Ishikawa (cell line): ENCODE data around the gene FBLN1.

Experiments
- CEBPB ChIP-seq: IDR thresholded peaks from 2 replicates; pipeline ENCODE4 v1.6.1; 2012
- EGR1 ChIP-seq: IDR thresholded peaks from 2 replicates; pipeline ENCODE4 v1.6.1; 2012
- EP300 ChIP-seq: IDR thresholded peaks from 2 replicates; pipeline ENCODE4 v1.6.1; 2012; ENCODE audit warnings: borderline replicate concordance
- FOXM1 ChIP-seq: IDR thresholded peaks from 2 replicates; pipeline ENCODE4 v1.6.1; 2012; ENCODE audit warnings: low read depth, borderline replicate concordance
- RAD21 ChIP-seq: IDR thresholded peaks from 2 replicates; pipeline ENCODE4 v1.6.1; 2012; ENCODE audit warnings: low read depth
- TAF1 ChIP-seq: IDR thresholded peaks from 2 replicates; pipeline ENCODE4 v1.6.1; 2012; ENCODE audit warnings: low read depth, mild to moderate bottlenecking
- TCF12 ChIP-seq: IDR thresholded peaks from 2 replicates; pipeline ENCODE4 v1.6.1; 2012; ENCODE audit warnings: low read depth
- YY1 ChIP-seq: IDR thresholded peaks from 2 replicates; pipeline ENCODE4 v1.6.1; 2012; ENCODE audit warnings: low read depth
- TF ChIP-seq, protein P1 (sequence below): IDR thresholded peaks from 2 replicates; pipeline ENCODE4 v1.6.1; 2012; ENCODE audit warnings: low read depth, mild to moderate bottlenecking
- TF ChIP-seq, protein P2 (sequence below): IDR thresholded peaks from 2 replicates; pipeline ENCODE4 v1.6.1; 2012
- TF ChIP-seq, protein P3 (sequence below): IDR thresholded peaks from 2 replicates; pipeline ENCODE4 v1.6.1; 2012

DNA sequence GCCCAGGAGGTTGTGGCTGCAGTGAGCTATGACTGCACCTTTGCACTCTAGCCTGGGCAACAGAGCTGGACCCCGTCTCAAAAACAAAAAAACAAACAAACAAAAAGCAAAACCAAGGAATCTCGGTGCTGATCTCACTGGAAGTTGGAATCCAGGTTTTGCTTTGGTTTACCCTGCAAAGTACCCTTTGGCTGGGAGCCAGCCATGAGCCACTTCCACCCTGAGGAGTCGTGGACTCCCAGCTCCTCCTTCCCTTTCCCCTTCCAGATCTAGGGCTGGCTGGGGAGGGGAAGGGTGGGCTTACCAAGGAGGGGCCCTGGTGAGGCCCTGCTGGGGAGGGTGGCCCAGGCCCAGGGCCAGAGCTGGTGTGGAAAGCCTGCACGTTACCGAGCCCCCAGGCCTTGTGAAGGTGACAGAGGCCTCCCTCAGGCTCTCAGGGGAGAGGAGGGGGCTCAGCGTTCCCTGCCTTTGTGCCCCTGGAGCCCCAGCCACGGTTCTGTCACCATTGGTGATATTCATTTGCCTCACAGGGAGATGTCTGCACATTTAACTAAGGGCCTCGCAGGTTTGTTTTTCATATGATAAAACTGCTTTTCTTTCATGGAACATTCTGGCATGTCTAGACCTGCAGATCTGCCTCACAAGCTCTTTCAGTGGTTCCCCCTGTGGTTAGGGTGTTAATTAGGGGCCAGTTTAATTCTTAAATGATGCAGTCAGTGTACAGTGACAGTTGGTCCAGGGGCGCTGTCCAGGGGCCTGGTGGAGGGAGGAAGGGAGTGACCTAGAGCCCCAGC, 29.0 kb downstream of the FBLN1 start:
- TF ChIP-seq EP300 (no peak), TCF12 (no peak), RAD21 (no peak), TAF1 (no peak), EGR1 (no peak), CEBPB (no peak), YY1 (no peak), FOXM1 (no peak)
- TF ChIP-seq, protein P1, sequence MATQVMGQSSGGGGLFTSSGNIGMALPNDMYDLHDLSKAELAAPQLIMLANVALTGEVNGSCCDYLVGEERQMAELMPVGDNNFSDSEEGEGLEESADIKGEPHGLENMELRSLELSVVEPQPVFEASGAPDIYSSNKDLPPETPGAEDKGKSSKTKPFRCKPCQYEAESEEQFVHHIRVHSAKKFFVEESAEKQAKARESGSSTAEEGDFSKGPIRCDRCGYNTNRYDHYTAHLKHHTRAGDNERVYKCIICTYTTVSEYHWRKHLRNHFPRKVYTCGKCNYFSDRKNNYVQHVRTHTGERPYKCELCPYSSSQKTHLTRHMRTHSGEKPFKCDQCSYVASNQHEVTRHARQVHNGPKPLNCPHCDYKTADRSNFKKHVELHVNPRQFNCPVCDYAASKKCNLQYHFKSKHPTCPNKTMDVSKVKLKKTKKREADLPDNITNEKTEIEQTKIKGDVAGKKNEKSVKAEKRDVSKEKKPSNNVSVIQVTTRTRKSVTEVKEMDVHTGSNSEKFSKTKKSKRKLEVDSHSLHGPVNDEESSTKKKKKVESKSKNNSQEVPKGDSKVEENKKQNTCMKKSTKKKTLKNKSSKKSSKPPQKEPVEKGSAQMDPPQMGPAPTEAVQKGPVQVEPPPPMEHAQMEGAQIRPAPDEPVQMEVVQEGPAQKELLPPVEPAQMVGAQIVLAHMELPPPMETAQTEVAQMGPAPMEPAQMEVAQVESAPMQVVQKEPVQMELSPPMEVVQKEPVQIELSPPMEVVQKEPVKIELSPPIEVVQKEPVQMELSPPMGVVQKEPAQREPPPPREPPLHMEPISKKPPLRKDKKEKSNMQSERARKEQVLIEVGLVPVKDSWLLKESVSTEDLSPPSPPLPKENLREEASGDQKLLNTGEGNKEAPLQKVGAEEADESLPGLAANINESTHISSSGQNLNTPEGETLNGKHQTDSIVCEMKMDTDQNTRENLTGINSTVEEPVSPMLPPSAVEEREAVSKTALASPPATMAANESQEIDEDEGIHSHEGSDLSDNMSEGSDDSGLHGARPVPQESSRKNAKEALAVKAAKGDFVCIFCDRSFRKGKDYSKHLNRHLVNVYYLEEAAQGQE: no peak
- TF ChIP-seq, protein P2, sequence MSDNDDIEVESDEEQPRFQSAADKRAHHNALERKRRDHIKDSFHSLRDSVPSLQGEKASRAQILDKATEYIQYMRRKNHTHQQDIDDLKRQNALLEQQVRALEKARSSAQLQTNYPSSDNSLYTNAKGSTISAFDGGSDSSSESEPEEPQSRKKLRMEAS: no peak
- TF ChIP-seq, protein P3, sequence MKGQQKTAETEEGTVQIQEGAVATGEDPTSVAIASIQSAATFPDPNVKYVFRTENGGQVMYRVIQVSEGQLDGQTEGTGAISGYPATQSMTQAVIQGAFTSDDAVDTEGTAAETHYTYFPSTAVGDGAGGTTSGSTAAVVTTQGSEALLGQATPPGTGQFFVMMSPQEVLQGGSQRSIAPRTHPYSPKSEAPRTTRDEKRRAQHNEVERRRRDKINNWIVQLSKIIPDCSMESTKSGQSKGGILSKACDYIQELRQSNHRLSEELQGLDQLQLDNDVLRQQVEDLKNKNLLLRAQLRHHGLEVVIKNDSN: no peak
